ENCODE data around the gene GPC5. TPM values are rescaled to one million over a fixed set of nuclear protein-coding genes. Genes with fewer than 3 reads are reported as not detected.
"Not testable (repeated sequence)": the region's sequence is repeated elsewhere in the genome, so short reads cannot be mapped to it uniquely, and the experiment has no call there.

GPC5 gene
- total RNA-seq, 2 experiments from 2014 or later, result 2.4 TPM; not detected in 1

DNA sequence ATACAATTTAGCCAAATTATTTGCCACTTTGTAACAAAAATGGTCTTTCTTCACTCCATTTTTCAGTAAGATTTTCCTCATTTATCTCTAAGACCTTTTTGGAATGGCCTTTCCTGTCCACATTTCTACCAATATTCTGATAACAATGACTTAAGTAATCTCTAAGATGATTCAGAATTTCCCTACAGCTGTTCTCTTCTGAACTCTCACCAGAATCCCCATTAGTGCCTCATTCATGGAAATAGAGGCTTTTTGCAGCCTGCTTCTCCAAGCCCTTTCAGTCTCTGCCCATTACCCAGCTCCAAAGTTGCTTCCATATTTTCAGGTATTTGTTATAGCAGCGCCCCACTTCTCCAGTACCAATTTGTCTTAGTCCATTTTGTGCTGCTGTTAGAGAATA lies 867.0 kb downstream of the GPC5 start:
- intact Hi-C loops (cut with micrococcal nuclease; ENCODE audit: unreplicated experiment), result no loop called here
- H2AFZ ChIP-seq (ENCODE audit: low read length), result no peak overlapping the region
- H4K20me1 ChIP-seq (ENCODE audit: insufficient read depth, low read length), result no peaks in the 10 kb centered on the region
- no peaks in the 10 kb centered on the region for H3K4me1 ChIP-seq (ENCODE audit: insufficient read depth, low read length, poor library complexity, severe bottlenecking)
- DNase-seq (ENCODE audit: low spot score), result no peak
- ChIA-PET CTCF (ENCODE audit: unreplicated experiment) (no interaction called here), POLR2A (interaction anchor here (2.4 kb wide), 1 partner anchor 15 kb away, joined by 11 read pairs; no protein-coding TSS in a partner anchor)
- H3K9me2 ChIP-seq (ENCODE audit: insufficient read depth, low read length), result no peaks in the 10 kb centered on the region
- H3K27ac ChIP-seq (ENCODE audit: low read depth, low read length, poor library complexity, severe bottlenecking), result no peak overlapping the region
- BruUV-seq (replicated peaks), result no TSS peak
- no peaks in the 10 kb centered on the region for H3K9me3 ChIP-seq (ENCODE audit: low read length)
- H3K4me3 ChIP-seq (ENCODE audit: low read depth, low read length, poor library complexity, severe bottlenecking), result no peak overlapping the region
- no peak for TF ChIP-seq EZH2phosphoT487 (IDR thresholded peaks at IDR 0.05; ENCODE audit: borderline replicate concordance, low read depth, low read length)
- TF ChIP-seq, protein P1, sequence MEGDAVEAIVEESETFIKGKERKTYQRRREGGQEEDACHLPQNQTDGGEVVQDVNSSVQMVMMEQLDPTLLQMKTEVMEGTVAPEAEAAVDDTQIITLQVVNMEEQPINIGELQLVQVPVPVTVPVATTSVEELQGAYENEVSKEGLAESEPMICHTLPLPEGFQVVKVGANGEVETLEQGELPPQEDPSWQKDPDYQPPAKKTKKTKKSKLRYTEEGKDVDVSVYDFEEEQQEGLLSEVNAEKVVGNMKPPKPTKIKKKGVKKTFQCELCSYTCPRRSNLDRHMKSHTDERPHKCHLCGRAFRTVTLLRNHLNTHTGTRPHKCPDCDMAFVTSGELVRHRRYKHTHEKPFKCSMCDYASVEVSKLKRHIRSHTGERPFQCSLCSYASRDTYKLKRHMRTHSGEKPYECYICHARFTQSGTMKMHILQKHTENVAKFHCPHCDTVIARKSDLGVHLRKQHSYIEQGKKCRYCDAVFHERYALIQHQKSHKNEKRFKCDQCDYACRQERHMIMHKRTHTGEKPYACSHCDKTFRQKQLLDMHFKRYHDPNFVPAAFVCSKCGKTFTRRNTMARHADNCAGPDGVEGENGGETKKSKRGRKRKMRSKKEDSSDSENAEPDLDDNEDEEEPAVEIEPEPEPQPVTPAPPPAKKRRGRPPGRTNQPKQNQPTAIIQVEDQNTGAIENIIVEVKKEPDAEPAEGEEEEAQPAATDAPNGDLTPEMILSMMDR (conservative IDR thresholded peaks at IDR 0.05; ENCODE audit: low read length), result no peak
- H3K36me3 ChIP-seq (ENCODE audit: insufficient read depth, low read length), result no peaks in the 10 kb centered on the region
- H3K4me2 ChIP-seq (ENCODE audit: low read length), result no peak overlapping the region
- no peaks in the 10 kb centered on the region for H3K79me2 ChIP-seq (ENCODE audit: insufficient read depth, low read depth, low read length)

DNA sequence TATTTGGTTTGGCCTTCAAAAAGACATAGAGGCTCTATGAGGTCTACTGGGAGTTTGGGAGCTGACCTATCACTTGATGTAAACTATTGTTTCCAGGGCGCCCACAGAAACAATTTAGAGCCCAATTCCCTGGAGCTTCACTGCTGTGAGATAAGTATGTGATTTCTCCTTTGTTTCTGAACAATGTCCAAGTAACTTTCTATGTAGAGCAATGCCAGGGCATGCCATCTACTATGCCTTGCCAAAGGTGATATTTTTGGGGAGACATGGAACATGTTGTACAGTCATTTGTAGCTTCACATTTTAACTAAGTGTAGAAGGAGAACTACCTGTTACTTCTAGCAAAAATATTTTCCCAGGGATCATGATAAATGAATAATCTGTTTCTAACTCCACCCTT lies 872.6 kb downstream of the GPC5 start:
- no peak for DNase-seq (ENCODE audit: low spot score)
- BruUV-seq (replicated peaks), result no TSS peak
- Histone ChIP-seq H4K20me1 (ENCODE audit: insufficient read depth, low read length) (no peaks in the 10 kb centered on the region), H3K79me2 (ENCODE audit: insufficient read depth, low read depth, low read length) (no peaks in the 10 kb centered on the region), H3K9me3 (ENCODE audit: low read length) (no peaks in the 10 kb centered on the region), H2AFZ (ENCODE audit: low read length) (no peak overlapping the region), H3K9me2 (ENCODE audit: insufficient read depth, low read length) (0 out of 2 replicates have a peak, but pooled peaks cover 3% of the 10 kb centered on the region), H3K4me2 (ENCODE audit: low read length) (no peak overlapping the region), H3K4me1 (ENCODE audit: insufficient read depth, low read length, poor library complexity, severe bottlenecking) (no peaks in the 10 kb centered on the region), H3K27ac (ENCODE audit: low read depth, low read length, poor library complexity, severe bottlenecking) (no peak overlapping the region), H3K4me3 (ENCODE audit: low read depth, low read length, poor library complexity, severe bottlenecking) (no peak overlapping the region), H3K36me3 (ENCODE audit: insufficient read depth, low read length) (no peaks in the 10 kb centered on the region)
- ChIA-PET CTCF (ENCODE audit: unreplicated experiment) (no interaction called here), POLR2A (interaction anchor here (0.6 to 2.3 kb wide), 7 partner anchors 10 to 1923 kb away, joined by 3 to 19 read pairs (median 3); no protein-coding TSS in a partner anchor)
- intact Hi-C loops (cut with micrococcal nuclease; ENCODE audit: unreplicated experiment), result no loop called here
- TF ChIP-seq EZH2phosphoT487 (IDR thresholded peaks at IDR 0.05; ENCODE audit: borderline replicate concordance, low read depth, low read length), result no peak
- TF ChIP-seq, protein P1 (conservative IDR thresholded peaks at IDR 0.05; ENCODE audit: low read length), result no peak

DNA sequence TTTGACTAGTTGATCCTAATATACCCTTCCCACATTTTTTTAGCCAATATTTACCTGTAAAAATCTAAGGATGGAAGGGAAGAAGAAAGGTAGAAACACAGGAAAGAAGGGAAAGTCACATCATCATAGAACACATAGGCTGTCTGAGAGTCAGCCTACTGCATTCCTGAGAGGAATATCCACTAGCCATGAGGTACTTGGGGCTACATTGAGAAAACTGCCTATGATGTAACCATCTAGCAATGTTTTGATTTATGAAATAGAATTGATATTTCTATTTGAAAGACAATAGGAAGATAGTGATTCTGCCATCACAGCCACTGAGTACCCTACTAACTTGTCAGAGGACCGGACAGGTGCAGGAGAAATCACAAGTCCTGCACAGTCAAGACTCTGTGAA lies 873.8 kb downstream of the GPC5 start:
- intact Hi-C loops (cut with micrococcal nuclease; ENCODE audit: unreplicated experiment), result no loop called here
- DNase-seq (ENCODE audit: low spot score), result no peak
- ChIA-PET POLR2A (interaction anchor here (0.9 to 3.0 kb wide), 3 partner anchors 11 to 19 kb away, joined by 3 to 14 read pairs (median 4); no protein-coding TSS in a partner anchor), CTCF (ENCODE audit: unreplicated experiment) (no interaction called here)
- Histone ChIP-seq H3K9me2 (ENCODE audit: insufficient read depth, low read length) (0 out of 2 replicates have a peak, but pooled peaks cover 3% of the 10 kb centered on the region), H3K36me3 (ENCODE audit: insufficient read depth, low read length) (no peaks in the 10 kb centered on the region), H2AFZ (ENCODE audit: low read length) (no peak overlapping the region), H3K9me3 (ENCODE audit: low read length) (no peaks in the 10 kb centered on the region), H3K79me2 (ENCODE audit: insufficient read depth, low read depth, low read length) (no peaks in the 10 kb centered on the region), H3K4me1 (ENCODE audit: insufficient read depth, low read length, poor library complexity, severe bottlenecking) (no peaks in the 10 kb centered on the region), H3K27ac (ENCODE audit: low read depth, low read length, poor library complexity, severe bottlenecking) (no peak overlapping the region), H3K4me3 (ENCODE audit: low read depth, low read length, poor library complexity, severe bottlenecking) (no peak overlapping the region), H3K4me2 (ENCODE audit: low read length) (no peak overlapping the region), H4K20me1 (ENCODE audit: insufficient read depth, low read length) (no peaks in the 10 kb centered on the region)
- TF ChIP-seq EZH2phosphoT487 (IDR thresholded peaks at IDR 0.05; ENCODE audit: borderline replicate concordance, low read depth, low read length), result no peak
- no TSS peak for BruUV-seq (replicated peaks)

- H3K4me3 ChIP-seq (ENCODE audit: low read depth, low read length, poor library complexity, severe bottlenecking); CTCF ChIA-PET (ENCODE audit: unreplicated experiment); H3K9me2 ChIP-seq (ENCODE audit: insufficient read depth, low read length); H3K36me3 ChIP-seq (ENCODE audit: insufficient read depth, low read length); H3K79me2 ChIP-seq (ENCODE audit: insufficient read depth, low read depth, low read length); H4K20me1 ChIP-seq (ENCODE audit: insufficient read depth, low read length); DNase-seq (ENCODE audit: low spot score); H2AFZ ChIP-seq (ENCODE audit: low read length); H3K4me1 ChIP-seq (ENCODE audit: insufficient read depth, low read length, poor library complexity, severe bottlenecking); intact Hi-C loops (cut with micrococcal nuclease; ENCODE audit: unreplicated experiment); BruUV-seq (replicated peaks); H3K4me2 ChIP-seq (ENCODE audit: low read length); H3K9me3 ChIP-seq (ENCODE audit: low read length); H3K27ac ChIP-seq (ENCODE audit: low read depth, low read length, poor library complexity, severe bottlenecking): not testable (repeated sequence)
- POLR2A ChIA-PET, result interaction anchor here (0.5 kb wide), 1 partner anchor 17 kb away, joined by 3 read pairs; no protein-coding TSS in a partner anchor
These were observed 882.6 kb downstream of the GPC5 start for GRCh38 chr13:92280986-92281385.

DNA sequence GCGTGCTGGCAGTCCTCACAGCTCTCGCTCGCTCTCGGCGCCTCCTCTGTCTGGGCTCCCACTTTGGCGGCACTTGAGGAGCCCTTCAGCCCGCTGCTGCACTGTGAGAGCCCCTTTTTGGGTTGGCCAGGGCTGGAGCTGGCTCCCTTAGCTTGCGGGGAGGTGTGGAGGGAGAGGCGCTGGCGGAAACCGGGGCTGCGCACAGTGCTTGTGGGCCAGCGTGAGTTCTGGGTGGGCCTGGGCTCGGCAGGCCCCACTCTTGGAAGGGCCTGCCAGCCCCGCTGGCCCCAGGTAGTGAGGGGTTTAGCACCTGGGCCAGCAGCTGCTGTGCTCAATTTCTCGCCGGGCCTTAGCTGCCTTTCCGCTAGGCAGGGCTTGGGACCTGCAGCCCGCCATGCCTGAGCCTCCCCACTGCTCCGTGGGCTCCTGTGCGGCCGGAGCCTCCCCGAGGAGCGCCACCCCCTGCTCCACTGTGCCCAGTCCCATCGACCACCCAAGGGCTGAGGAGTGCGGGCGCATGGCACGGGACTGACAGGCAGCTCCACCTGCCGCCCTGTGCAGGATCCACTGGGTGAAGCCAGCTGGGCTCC lies 892.4 kb downstream of the GPC5 start:
- H3K9me2 ChIP-seq (ENCODE audit: insufficient read depth, low read length); DNase-seq (ENCODE audit: low spot score); H3K36me3 ChIP-seq (ENCODE audit: insufficient read depth, low read length); H3K79me2 ChIP-seq (ENCODE audit: insufficient read depth, low read depth, low read length); H2AFZ ChIP-seq (ENCODE audit: low read length); H3K4me1 ChIP-seq (ENCODE audit: insufficient read depth, low read length, poor library complexity, severe bottlenecking); H4K20me1 ChIP-seq (ENCODE audit: insufficient read depth, low read length); H3K4me3 ChIP-seq (ENCODE audit: low read depth, low read length, poor library complexity, severe bottlenecking); H3K4me2 ChIP-seq (ENCODE audit: low read length); intact Hi-C loops (cut with micrococcal nuclease; ENCODE audit: unreplicated experiment); CTCF ChIA-PET (ENCODE audit: unreplicated experiment); H3K27ac ChIP-seq (ENCODE audit: low read depth, low read length, poor library complexity, severe bottlenecking); BruUV-seq (replicated peaks): not testable (repeated sequence)
- POLR2A ChIA-PET, result interaction anchor here (0.6 to 1.5 kb wide), 6 partner anchors 18 to 197 kb away, joined by 3 to 4 read pairs (median 4); no protein-coding TSS in a partner anchor
- H3K9me3 ChIP-seq (ENCODE audit: low read length), result peaks cover 34% of the 10 kb centered on the region; the same call in 1 of the 2 replicates

All from OCI-LY7 (cell line).